Peyer's patch (tissue), 4 donors: ENCODE results near the gene RSAD1. TPM values are rescaled to one million over a fixed set of nuclear protein-coding genes. Genes with fewer than 3 reads are reported as not detected.

ENCODE experiments used
- DNase-seq, 3 donors: peaks; one replicate each; pipeline ENCODE4 v3.0.0-alpha.2; 2017 to 2019
- H3K27ac ChIP-seq, 4 donors: fragments of 200-600 bp; sonication (generic); one replicate each; pipeline ENCODE4 v1.5.1; 2016 to 2019
- H3K27me3 ChIP-seq, 2 donors: fragments of 200-600 bp; sonication (generic); one replicate each; pipeline ENCODE4 v1.5.1; 2019
- H3K36me3 ChIP-seq, 3 donors: fragments of 200-600 bp; sonication (generic); one replicate each; pipeline ENCODE4 v1.5.1; 2016 to 2019
- H3K4me1 ChIP-seq, 4 donors: fragments of 200-600 bp; sonication (generic); one replicate each; pipeline ENCODE4 v1.5.1; 2016 to 2019
- H3K4me3 ChIP-seq, 4 donors: fragments of 200-600 bp; sonication (generic); 1 replicate in 3 of 4; 2 replicates in 1 of 4; pipeline ENCODE4 v1.5.1; 2016 to 2019; ENCODE audit warnings: mild to moderate bottlenecking in 1 of 4
- H3K9me3 ChIP-seq, 4 donors: fragments of 200-600 bp; sonication (generic); one replicate each; pipeline ENCODE4 v1.5.1; 2016 to 2019; ENCODE audit warnings: mild to moderate bottlenecking in 1 of 4
- CTCF ChIP-seq, 6 experiments: fragments of 450-650 bp in 4 of 6; fragments of 200-600 bp in 2 of 6; sonication (generic) in 1 of 6; IDR thresholded peaks; one replicate each; pipeline ENCODE4 v1.5.1; 2017 to 2019; ENCODE audit warnings: antibody characterized with exemption in 6 of 6, mild to moderate bottlenecking in 3 of 6, moderate library complexity in 1 of 6
- POLR2A ChIP-seq, 2 donors: fragments of 450-650 bp; IDR thresholded peaks; one replicate each; pipeline ENCODE4 v1.5.1; 2017; ENCODE audit warnings: antibody characterized with exemption in 2 of 2, mild to moderate bottlenecking in 2 of 2, moderate library complexity in 2 of 2
- total RNA-seq, 4 donors: library from RNA; depleted of rRNA; stranded (reverse); fragments of >200 nt; gene quantifications; one replicate each; pipeline ENCODE4 v1.1.0, GENCODE V29; 2016

The RSAD1 gene
- total RNA-seq, 4 donors from 2014 or later = 24.3 to 53.4 (median 39.5) TPM

- Histone ChIP-seq H3K27ac (peak overlapping the region in 3 of 4 donors; percentile 60 to 84 (median 82)), H3K27me3 (peaks cover 0 to 10% of the 10 kb centered on the region in 2 donors), H3K4me3 (peak overlapping the region in 2 of 4 donors; percentile 38 to 50), H3K9me3 (no peaks in the 10 kb centered on the region), H3K36me3 (no peaks in the 10 kb centered on the region), H3K4me1 (peaks cover 0 to 44% (median 0%) of the 10 kb centered on the region in 4 donors)
- no peak for TF ChIP-seq POLR2A (IDR thresholded peaks at IDR 0.05)
- TF ChIP-seq CTCF (IDR thresholded peaks at IDR 0.05) = no peak
- DNase-seq = peak in 2 of 3 donors; percentile 71 to 79
These were observed 55.1 kb downstream of the RSAD1 start for GRCh38 chr17:50533720-50534148.

GRCh38 chr17:50534222-50534978, 55.7 kb downstream of the RSAD1 start:
- H3K27ac ChIP-seq = peak overlapping the region in 3 of 4 donors; percentile 60 to 84 (median 82)
- no peaks in the 10 kb centered on the region for H3K36me3 ChIP-seq
- DNase-seq = peak in 2 of 3 donors; percentile 69 to 81
- H3K4me3 ChIP-seq = peak overlapping the region in 2 of 4 donors; percentile 38 to 50
- peaks cover 0 to 10% of the 10 kb centered on the region in 2 donors for H3K27me3 ChIP-seq
- H3K4me1 ChIP-seq = peaks cover 0 to 51% (median 0%) of the 10 kb centered on the region in 4 donors
- H3K9me3 ChIP-seq = no peaks in the 10 kb centered on the region
- TF ChIP-seq CTCF (IDR thresholded peaks at IDR 0.05) (peak in 4 of 6 experiments; percentile 18 to 68 (median 56)), POLR2A (IDR thresholded peaks at IDR 0.05) (peak in 1 of 2 donors; percentile 54)

GRCh38 chr17:50534979-50535326, 56.3 kb downstream of the RSAD1 start:
- no peak for TF ChIP-seq CTCF (IDR thresholded peaks at IDR 0.05)
- no peak for TF ChIP-seq POLR2A (IDR thresholded peaks at IDR 0.05)
- no peak for DNase-seq
- no peaks in the 10 kb centered on the region for H3K36me3 ChIP-seq
- H3K4me1 ChIP-seq = peaks cover 0 to 56% (median 0%) of the 10 kb centered on the region in 4 donors
- no peak overlapping the region for H3K4me3 ChIP-seq
- H3K9me3 ChIP-seq = no peaks in the 10 kb centered on the region
- H3K27ac ChIP-seq = no peak overlapping the region
- H3K27me3 ChIP-seq = peaks cover 0 to 10% of the 10 kb centered on the region in 2 donors

GRCh38 chr17:50535407-50535806, 56.7 kb downstream of the RSAD1 start:
- H3K36me3 ChIP-seq = no peaks in the 10 kb centered on the region
- peaks cover 0 to 10% of the 10 kb centered on the region in 2 donors for H3K27me3 ChIP-seq
- H3K9me3 ChIP-seq = no peaks in the 10 kb centered on the region
- no peak overlapping the region for H3K27ac ChIP-seq
- TF ChIP-seq CTCF (IDR thresholded peaks at IDR 0.05) (no peak), POLR2A (IDR thresholded peaks at IDR 0.05) (no peak)
- H3K4me1 ChIP-seq = peaks cover 0 to 58% (median 0%) of the 10 kb centered on the region in 4 donors
- H3K4me3 ChIP-seq = no peak overlapping the region
- no peak for DNase-seq

Other genes with a start within 250 kb of the RSAD1 start
- 10 to 100 TPM in 3 of 4 donors, under 1 TPM in 1; 0.83 to 86.0 (median 50.6) TPM for gene TMEM92, start 204.4 kb upstream of the RSAD1 start, total RNA-seq
- gene XYLT2, start 132.7 kb upstream of the RSAD1 start, total RNA-seq = 10 to 100 TPM; 17.7 to 41.3 (median 27.1) TPM
- 10 to 100 TPM; 14.0 to 72.8 (median 64.4) TPM for gene MRPL27, start 105.7 kb upstream of the RSAD1 start, total RNA-seq
- gene EME1, start 105.6 kb upstream of the RSAD1 start, total RNA-seq = 10 to 100 TPM in 1 of 4 donors, 1 to 10 TPM in 2, under 1 TPM in 1; 0.53 to 23.1 (median 1.9) TPM
- 10 to 100 TPM; 57.0 to 89.1 (median 73.2) TPM for gene LRRC59, start 81.3 kb upstream of the RSAD1 start, total RNA-seq
- gene ACSF2, start 52.6 kb upstream of the RSAD1 start, total RNA-seq = 100 to 1,000 TPM; 143 to 278 (median 189) TPM
- 10 to 100 TPM in 2 of 4 donors, 1 to 10 TPM in 2; 7.4 to 24.6 (median 14.7) TPM for gene CHAD, start 10.0 kb upstream of the RSAD1 start, total RNA-seq
- gene MYCBPAP, start 29.6 kb downstream of the RSAD1 start, total RNA-seq = 1 to 10 TPM in 1 of 4 donors, under 1 TPM in 1, not detected in 2; 0.53 to 1.1 TPM
- gene EPN3, start 53.9 kb downstream of the RSAD1 start, total RNA-seq = 10 to 100 TPM in 2 of 4 donors, 1 to 10 TPM in 2; 3.0 to 17.3 (median 13.0) TPM
- 100 to 1,000 TPM in 3 of 4 donors, 10 to 100 TPM in 1; 75.1 to 125 (median 110) TPM for gene SPATA20, start 68.3 kb downstream of the RSAD1 start, total RNA-seq
- gene CACNA1G, start 81.9 kb downstream of the RSAD1 start, total RNA-seq = not detected
- 100 to 1,000 TPM; 190 to 683 (median 305) TPM for gene ABCC3, start 156.0 kb downstream of the RSAD1 start, total RNA-seq
- gene ANKRD40, start 229.1 kb downstream of the RSAD1 start, total RNA-seq = 10 to 100 TPM; 18.2 to 24.7 (median 21.4) TPM
- gene LUC7L3, start 240.7 kb downstream of the RSAD1 start, total RNA-seq = 1,000 to 10,000 TPM in 1 of 4 donors, 100 to 1,000 TPM in 2, 10 to 100 TPM in 1; 77.2 to 1,326 (median 139) TPM